Measurements from ENCODE around the gene GGT5.
"Not testable (repeated sequence)": the region's sequence is repeated elsewhere in the genome, so short reads cannot be mapped to it uniquely, and the experiment has no call there.

The GGT5 gene

DNA sequence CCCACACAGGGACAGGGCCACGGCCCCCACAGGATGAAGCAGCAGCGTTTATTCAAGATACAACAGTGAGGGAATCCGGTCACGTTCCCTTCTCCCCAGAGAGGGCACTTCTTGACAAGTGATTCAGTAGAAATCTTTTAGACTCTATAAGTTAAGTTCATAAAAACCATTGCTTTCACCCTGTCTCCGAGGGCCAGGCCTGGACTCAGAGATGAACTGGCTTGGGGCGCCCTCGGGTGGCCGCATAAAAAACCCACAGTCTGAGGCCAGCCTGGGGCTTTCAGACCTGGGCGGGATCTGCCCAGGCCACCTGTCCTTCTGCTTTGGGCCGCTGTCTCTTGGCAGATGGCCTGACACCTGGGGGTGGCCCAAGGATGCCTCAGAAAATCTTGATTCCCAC, 14.6 kb upstream of the GGT5 start:
- peak; percentile 82 for DNase-seq

GRCh38 chr22:24256736-24257135, 11.9 kb upstream of the GGT5 start:
- not testable (repeated sequence) for DNase-seq

- DNase-seq = not testable (repeated sequence)
Measured at GRCh38 chr22:24256136-24256535, 11.3 kb upstream of the GGT5 start.

- DNase-seq = not testable (repeated sequence)
Measured at GRCh38 chr22:24253126-24253525, 8.2 kb upstream of the GGT5 start.

GRCh38 chr22:24251286-24251685, 6.4 kb upstream of the GGT5 start:
- DNase-seq = not testable (repeated sequence)

GRCh38 chr22:24249413-24249812, 4.5 kb upstream of the GGT5 start:
- DNase-seq = not testable (repeated sequence)

- DNase-seq = not testable (repeated sequence)
Measured at GRCh38 chr22:24248611-24249010, 3.7 kb upstream of the GGT5 start.

- peak; percentile 73 for DNase-seq
Measured at GRCh38 chr22:24247564-24248344, 2.9 kb upstream of the GGT5 start.

GRCh38 chr22:24247011-24247507, 2.2 kb upstream of the GGT5 start:
- DNase-seq = no peak

- not testable (repeated sequence) for DNase-seq
Measured at GRCh38 chr22:24245584-24246561, 991 bp upstream of the GGT5 start.

- no peak for DNase-seq
Measured at GRCh38 chr22:24244144-24244787, 616 bp downstream of the GGT5 start.

GRCh38 chr22:24243417-24243816, 1.5 kb downstream of the GGT5 start:
- DNase-seq = not testable (repeated sequence)

DNA sequence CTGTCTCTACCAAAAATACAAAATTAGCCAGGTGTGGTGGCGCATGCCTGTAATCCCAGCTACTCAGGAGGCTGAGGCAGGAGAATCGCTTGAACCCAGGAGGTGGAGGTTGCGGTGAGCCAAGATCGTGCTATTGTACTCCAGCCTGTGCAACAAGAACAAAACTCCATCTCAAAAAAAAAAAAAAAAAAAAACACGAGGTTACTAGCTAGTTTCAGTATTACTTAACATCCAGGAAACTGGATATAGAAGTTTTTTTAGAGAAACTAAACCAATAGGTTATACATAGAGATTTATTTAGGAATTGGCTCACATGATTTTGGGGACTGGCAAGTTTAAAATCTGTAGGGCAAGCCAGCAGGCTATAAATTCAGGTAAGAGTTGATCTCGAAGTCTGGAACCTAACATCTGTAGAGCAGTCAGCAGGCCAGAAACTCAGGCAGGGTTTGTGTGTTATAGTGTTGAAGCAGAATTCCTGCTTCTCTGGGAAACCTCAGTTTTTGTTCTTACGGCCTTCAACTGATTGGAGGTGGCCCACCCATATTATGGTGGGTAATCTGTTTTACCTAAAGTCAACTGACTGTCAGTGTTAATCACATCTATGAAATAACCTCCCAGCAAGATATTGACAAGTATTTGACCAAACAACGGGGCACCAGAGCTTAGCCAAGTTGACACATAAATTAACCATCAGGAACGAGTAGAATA, 3.7 kb downstream of the GGT5 start:
- not testable (repeated sequence) for DNase-seq

DNA sequence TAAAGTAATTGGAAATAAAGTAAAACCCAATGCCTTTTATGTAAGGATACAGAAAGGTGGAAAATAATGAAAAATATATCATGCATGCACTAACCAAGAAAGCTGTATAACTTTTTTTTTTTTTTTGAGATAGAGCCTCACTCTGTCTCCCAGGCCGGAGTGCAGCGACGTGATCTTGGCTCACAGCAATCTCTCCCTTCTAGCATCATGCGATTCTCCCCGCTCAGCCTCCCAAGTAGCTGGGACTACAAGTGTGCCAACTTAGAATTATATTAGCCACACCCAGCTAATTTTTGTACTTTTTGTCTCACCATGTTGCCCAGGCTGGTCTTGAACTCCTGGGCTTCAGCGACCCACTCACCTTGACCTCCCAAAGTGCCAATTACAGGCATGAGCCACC, 4.5 kb downstream of the GGT5 start:
- no peak for DNase-seq

GRCh38 chr22:24238101-24238694, 6.7 kb downstream of the GGT5 start:
- DNase-seq = not testable (repeated sequence)

- no peak for DNase-seq
Measured at GRCh38 chr22:24236656-24237055, 8.2 kb downstream of the GGT5 start.

DNA sequence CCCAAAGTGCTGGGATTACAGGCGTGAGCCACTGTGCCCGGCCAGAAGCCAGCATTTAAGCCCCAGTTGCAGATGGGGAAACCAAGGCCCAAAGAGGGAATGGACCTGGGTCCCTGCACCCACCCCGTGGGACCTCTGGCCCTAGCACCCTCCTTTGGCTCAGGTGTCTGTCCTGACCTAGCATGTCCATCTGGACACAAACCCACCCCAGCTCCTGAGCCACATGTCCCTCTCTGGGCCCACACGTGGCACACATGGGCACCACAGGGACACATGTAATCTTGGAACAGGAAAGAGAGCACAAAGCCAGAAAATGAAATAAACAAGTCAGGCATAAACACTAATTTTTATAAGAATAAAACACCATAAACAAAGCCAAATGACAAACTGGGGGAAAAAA, 9.6 kb downstream of the GGT5 start:
- no peak for DNase-seq

DNA sequence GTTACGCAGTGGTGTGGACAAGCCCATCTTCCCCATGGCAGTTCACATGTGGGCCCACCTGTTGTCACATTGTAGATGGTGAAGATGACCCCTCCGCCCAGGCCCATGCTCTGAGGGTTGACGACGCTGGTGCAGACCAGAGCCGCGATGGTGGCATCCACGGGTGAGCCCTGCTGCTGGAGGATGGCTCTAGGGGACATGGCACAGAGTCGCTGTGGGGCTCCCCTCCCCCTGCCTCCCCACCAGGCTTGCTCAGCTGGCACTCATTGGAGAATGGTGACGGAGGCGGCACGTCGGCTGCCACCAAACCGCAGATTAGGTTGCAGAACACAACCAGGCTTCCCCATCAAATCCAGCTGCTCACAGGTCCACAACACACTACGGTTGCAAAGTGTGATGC, 11.1 kb downstream of the GGT5 start:
- DNase-seq = no peak

GRCh38 chr22:24233235-24233634, 11.6 kb downstream of the GGT5 start:
- DNase-seq = no peak

DNA sequence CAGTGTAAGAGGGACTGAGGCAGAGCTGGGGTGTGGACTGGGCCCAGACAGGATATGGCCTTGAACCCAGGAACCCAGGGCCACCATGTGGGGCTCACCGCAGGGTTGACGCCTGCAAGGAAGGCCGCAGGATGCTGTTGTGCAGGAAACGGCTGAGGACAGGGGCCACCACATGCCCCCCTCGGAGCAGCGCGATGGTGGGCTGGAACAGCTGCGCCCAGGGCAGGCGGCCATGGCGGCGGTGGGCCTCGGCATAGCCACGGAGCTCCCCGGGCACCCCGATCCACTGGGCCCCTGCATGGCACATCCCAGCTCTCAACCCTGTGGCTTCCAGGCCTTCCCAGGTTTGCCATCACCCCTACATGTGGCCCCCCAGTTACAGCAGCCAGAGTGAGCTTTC, 12.2 kb downstream of the GGT5 start:
- DNase-seq = no peak

- DNase-seq = no peak
Measured at GRCh38 chr22:24232124-24232523, 12.8 kb downstream of the GGT5 start.

GRCh38 chr22:24231706-24232105, 13.2 kb downstream of the GGT5 start:
- no peak for DNase-seq
